ENCODE data around the gene UBLCP1.

GRCh38 chr5:159317849-159318248 is 54.8 kb downstream of the UBLCP1 start:
- TF ChIP-seq POLR2AphosphoS5 (IDR thresholded peaks at IDR 0.05; ENCODE audit: borderline replicate concordance, low read depth, low read length), result no peak
- no peak for TF ChIP-seq EZH2 (IDR thresholded peaks at IDR 0.05)
- no peak for TF ChIP-seq FOXP2 (optimal IDR thresholded peaks at IDR 0.05; ENCODE audit: control extremely low read depth, extremely low read length, insufficient read depth)
